ENCODE measurements around the gene PHACTR4. TPM values are rescaled to one million over a fixed set of nuclear protein-coding genes. Genes with fewer than 3 reads are reported as not detected.

The PHACTR4 gene
- total and polyA plus RNA-seq, 9 of the 15 experiments (the other 6 are each of a cell fraction or from before 2014, with no cell fraction given): 6.4 to 43.6 (median 14.2) TPM

DNA sequence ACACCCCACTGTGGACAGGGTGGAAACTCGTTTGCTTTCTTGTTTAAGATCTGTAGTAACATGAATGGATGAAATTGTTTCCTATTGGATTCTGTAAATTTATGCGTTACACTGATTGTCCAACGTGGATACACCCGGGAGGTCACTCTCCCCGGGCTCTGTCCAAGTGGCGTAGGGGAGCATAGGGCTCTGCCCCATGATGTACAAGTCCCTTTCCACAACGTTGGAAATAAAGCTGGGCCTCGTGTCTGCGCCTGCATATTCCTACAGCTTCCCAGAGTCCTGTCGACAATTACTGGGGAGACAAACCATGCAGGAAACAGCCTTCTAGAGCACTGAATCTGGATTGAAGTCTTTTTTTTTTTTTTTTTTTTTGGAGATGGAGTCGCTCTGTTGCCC is 137.7 kb downstream of the PHACTR4 start (continued):
- TF ChIP-seq MLLT1 (IDR thresholded peaks at IDR 0.05) (0 out of 4 replicates have a peak, but pooled peaks of 1 of the 2 experiments have one; percentile 15), FIP1L1 (IDR thresholded peaks at IDR 0.05; ENCODE audit: low read depth, low read length, poor library complexity, severe bottlenecking) (no peak), PTBP1 (IDR thresholded peaks at IDR 0.05; ENCODE audit: low read depth, low read length) (peak; percentile 69; the same call in 1 of the 2 replicates), KAT7 (CRISPR knock-in tag; IDR thresholded peaks at IDR 0.05; ENCODE audit: borderline replicate concordance) (peak; percentile 76; the same call in 1 of the 2 replicates), ZFP30 (CRISPR knock-in tag; IDR thresholded peaks at IDR 0.05; ENCODE audit: borderline replicate concordance) (no peak), RNF2 (IDR thresholded peaks at IDR 0.05) (no peak; the same call in 1 of the 2 replicates), ZNF644 (tag; IDR thresholded peaks at IDR 0.05; ENCODE audit: low read depth) (peak; percentile 14; the same call in 1 of the 2 replicates)
- TF ChIP-seq, protein P1, sequence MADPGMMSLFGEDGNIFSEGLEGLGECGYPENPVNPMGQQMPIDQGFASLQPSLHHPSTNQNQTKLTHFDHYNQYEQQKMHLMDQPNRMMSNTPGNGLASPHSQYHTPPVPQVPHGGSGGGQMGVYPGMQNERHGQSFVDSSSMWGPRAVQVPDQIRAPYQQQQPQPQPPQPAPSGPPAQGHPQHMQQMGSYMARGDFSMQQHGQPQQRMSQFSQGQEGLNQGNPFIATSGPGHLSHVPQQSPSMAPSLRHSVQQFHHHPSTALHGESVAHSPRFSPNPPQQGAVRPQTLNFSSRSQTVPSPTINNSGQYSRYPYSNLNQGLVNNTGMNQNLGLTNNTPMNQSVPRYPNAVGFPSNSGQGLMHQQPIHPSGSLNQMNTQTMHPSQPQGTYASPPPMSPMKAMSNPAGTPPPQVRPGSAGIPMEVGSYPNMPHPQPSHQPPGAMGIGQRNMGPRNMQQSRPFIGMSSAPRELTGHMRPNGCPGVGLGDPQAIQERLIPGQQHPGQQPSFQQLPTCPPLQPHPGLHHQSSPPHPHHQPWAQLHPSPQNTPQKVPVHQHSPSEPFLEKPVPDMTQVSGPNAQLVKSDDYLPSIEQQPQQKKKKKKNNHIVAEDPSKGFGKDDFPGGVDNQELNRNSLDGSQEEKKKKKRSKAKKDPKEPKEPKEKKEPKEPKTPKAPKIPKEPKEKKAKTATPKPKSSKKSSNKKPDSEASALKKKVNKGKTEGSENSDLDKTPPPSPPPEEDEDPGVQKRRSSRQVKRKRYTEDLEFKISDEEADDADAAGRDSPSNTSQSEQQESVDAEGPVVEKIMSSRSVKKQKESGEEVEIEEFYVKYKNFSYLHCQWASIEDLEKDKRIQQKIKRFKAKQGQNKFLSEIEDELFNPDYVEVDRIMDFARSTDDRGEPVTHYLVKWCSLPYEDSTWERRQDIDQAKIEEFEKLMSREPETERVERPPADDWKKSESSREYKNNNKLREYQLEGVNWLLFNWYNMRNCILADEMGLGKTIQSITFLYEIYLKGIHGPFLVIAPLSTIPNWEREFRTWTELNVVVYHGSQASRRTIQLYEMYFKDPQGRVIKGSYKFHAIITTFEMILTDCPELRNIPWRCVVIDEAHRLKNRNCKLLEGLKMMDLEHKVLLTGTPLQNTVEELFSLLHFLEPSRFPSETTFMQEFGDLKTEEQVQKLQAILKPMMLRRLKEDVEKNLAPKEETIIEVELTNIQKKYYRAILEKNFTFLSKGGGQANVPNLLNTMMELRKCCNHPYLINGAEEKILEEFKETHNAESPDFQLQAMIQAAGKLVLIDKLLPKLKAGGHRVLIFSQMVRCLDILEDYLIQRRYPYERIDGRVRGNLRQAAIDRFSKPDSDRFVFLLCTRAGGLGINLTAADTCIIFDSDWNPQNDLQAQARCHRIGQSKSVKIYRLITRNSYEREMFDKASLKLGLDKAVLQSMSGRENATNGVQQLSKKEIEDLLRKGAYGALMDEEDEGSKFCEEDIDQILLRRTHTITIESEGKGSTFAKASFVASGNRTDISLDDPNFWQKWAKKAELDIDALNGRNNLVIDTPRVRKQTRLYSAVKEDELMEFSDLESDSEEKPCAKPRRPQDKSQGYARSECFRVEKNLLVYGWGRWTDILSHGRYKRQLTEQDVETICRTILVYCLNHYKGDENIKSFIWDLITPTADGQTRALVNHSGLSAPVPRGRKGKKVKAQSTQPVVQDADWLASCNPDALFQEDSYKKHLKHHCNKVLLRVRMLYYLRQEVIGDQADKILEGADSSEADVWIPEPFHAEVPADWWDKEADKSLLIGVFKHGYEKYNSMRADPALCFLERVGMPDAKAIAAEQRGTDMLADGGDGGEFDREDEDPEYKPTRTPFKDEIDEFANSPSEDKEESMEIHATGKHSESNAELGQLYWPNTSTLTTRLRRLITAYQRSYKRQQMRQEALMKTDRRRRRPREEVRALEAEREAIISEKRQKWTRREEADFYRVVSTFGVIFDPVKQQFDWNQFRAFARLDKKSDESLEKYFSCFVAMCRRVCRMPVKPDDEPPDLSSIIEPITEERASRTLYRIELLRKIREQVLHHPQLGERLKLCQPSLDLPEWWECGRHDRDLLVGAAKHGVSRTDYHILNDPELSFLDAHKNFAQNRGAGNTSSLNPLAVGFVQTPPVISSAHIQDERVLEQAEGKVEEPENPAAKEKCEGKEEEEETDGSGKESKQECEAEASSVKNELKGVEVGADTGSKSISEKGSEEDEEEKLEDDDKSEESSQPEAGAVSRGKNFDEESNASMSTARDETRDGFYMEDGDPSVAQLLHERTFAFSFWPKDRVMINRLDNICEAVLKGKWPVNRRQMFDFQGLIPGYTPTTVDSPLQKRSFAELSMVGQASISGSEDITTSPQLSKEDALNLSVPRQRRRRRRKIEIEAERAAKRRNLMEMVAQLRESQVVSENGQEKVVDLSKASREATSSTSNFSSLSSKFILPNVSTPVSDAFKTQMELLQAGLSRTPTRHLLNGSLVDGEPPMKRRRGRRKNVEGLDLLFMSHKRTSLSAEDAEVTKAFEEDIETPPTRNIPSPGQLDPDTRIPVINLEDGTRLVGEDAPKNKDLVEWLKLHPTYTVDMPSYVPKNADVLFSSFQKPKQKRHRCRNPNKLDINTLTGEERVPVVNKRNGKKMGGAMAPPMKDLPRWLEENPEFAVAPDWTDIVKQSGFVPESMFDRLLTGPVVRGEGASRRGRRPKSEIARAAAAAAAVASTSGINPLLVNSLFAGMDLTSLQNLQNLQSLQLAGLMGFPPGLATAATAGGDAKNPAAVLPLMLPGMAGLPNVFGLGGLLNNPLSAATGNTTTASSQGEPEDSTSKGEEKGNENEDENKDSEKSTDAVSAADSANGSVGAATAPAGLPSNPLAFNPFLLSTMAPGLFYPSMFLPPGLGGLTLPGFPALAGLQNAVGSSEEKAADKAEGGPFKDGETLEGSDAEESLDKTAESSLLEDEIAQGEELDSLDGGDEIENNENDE (IDR thresholded peaks at IDR 0.05; ENCODE audit: low read depth, low read length): peak; percentile 3

Data from K562 (cell line).